Measurements from ENCODE around the gene ZBTB42.
"Not testable (repeated sequence)": the region's sequence is repeated elsewhere in the genome, so short reads cannot be mapped to it uniquely, and the experiment has no call there.

ZBTB42 gene

GRCh38 chr14:104826189-104826860 is 25.4 kb downstream of the ZBTB42 start:
- Histone ChIP-seq H3K27me3 (ENCODE audit: control insufficient read depth, insufficient read depth, low read length) (no peaks in the 10 kb centered on the region), H3K36me3 (ENCODE audit: control insufficient read depth, insufficient read depth, low read length) (no peaks in the 10 kb centered on the region), H3K27ac (no peak overlapping the region), H3K4me1 (no peaks in the 10 kb centered on the region), H3K4me3 (ENCODE audit: low read depth, low read length) (peak overlapping the region; percentile 46), H3K79me2 (no peaks in the 10 kb centered on the region), H3K9me3 (ENCODE audit: control insufficient read depth, low read length) (no peaks in the 10 kb centered on the region), H3K4me2 (ENCODE audit: low read length) (peak overlapping the region; percentile 91), H3K9ac (no peak overlapping the region), H2AFZ (peak overlapping the region; percentile 86)
- TF ChIP-seq CTCF (IDR thresholded peaks at IDR 0.05): peak; percentile 83

DNA sequence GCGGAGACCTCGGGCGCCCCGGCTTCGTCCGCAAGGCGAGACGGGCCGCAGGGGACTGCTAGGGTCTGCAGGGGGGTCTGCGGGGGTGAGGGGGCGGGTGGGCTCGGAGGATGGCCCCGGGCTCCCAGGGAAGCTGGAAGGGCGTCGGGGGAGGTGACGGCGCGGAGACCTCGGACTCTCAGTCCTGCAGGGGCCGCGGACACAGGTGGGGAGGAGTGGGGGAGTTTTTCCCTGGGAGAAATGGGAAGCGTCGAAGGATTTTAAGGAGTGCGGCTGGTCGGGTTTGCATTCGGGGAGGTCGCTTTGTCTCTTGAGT is 25.9 kb downstream of the ZBTB42 start:
- no peaks in the 10 kb centered on the region for H3K79me2 ChIP-seq
- no peaks in the 10 kb centered on the region for H3K9me3 ChIP-seq (ENCODE audit: control insufficient read depth, low read length)
- no peak overlapping the region for H3K27ac ChIP-seq
- peak overlapping the region; percentile 80 for H3K4me2 ChIP-seq (ENCODE audit: low read length)
- no peak for TF ChIP-seq CTCF (IDR thresholded peaks at IDR 0.05)
- H3K27me3 ChIP-seq (ENCODE audit: control insufficient read depth, insufficient read depth, low read length): no peaks in the 10 kb centered on the region
- no peaks in the 10 kb centered on the region for H3K4me1 ChIP-seq
- H3K9ac ChIP-seq: no peak overlapping the region
- peak overlapping the region; percentile 71 for H2AFZ ChIP-seq
- no peaks in the 10 kb centered on the region for H3K36me3 ChIP-seq (ENCODE audit: control insufficient read depth, insufficient read depth, low read length)
- peak overlapping the region; percentile 46 for H3K4me3 ChIP-seq (ENCODE audit: low read depth, low read length)

- no peaks in the 10 kb centered on the region for H3K36me3 ChIP-seq (ENCODE audit: control insufficient read depth, insufficient read depth, low read length)
- TF ChIP-seq CTCF (IDR thresholded peaks at IDR 0.05): peak; percentile 35
- H3K4me2 ChIP-seq (ENCODE audit: low read length): peak overlapping the region; percentile 80
- no peak overlapping the region for H3K9ac ChIP-seq
- peak overlapping the region; percentile 71 for H2AFZ ChIP-seq
- no peak overlapping the region for H3K27ac ChIP-seq
- H3K79me2 ChIP-seq: no peaks in the 10 kb centered on the region
- H3K4me3 ChIP-seq (ENCODE audit: low read depth, low read length): peak overlapping the region; percentile 46
- H3K9me3 ChIP-seq (ENCODE audit: control insufficient read depth, low read length): no peaks in the 10 kb centered on the region
- H3K27me3 ChIP-seq (ENCODE audit: control insufficient read depth, insufficient read depth, low read length): no peaks in the 10 kb centered on the region
- H3K4me1 ChIP-seq: no peaks in the 10 kb centered on the region
Measured at GRCh38 chr14:104827177-104828055, 26.5 kb downstream of the ZBTB42 start.

DNA sequence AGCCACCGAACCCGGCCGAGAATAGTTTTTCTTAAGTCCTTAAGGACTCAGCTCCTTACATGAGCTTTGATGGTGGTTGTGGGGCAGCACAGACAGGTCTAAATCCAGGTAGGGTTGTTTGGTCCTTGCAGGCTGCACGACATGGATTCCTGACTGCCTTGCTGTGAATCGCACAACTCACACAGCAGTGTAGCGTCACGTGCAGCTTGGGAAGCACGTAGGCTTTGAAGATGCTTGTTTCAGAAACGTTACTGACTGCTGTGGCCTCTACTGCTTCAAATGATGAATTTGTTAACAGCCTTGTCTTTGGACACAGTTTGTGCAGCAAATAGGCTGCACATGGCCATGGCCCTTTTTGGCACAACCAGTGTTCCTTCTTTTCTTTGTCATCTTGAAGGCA is 29.9 kb downstream of the ZBTB42 start:
- Histone ChIP-seq H3K79me2 (no peaks in the 10 kb centered on the region), H3K9ac (no peak overlapping the region), H3K27me3 (ENCODE audit: control insufficient read depth, insufficient read depth, low read length) (no peaks in the 10 kb centered on the region), H3K4me3 (ENCODE audit: low read depth, low read length) (no peak overlapping the region), H3K4me1 (no peaks in the 10 kb centered on the region), H3K9me3 (ENCODE audit: control insufficient read depth, low read length) (no peaks in the 10 kb centered on the region), H2AFZ (no peak overlapping the region), H3K36me3 (ENCODE audit: control insufficient read depth, insufficient read depth, low read length) (no peaks in the 10 kb centered on the region), H3K27ac (no peak overlapping the region), H3K4me2 (ENCODE audit: low read length) (no peak overlapping the region)
- no peak for TF ChIP-seq CTCF (IDR thresholded peaks at IDR 0.05)

- not testable (repeated sequence) for H3K36me3 ChIP-seq (ENCODE audit: control insufficient read depth, insufficient read depth, low read length); H2AFZ ChIP-seq; H3K9me3 ChIP-seq (ENCODE audit: control insufficient read depth, low read length); H3K79me2 ChIP-seq; H3K27ac ChIP-seq; H3K4me2 ChIP-seq (ENCODE audit: low read length); H3K9ac ChIP-seq; H3K4me3 ChIP-seq (ENCODE audit: low read depth, low read length); H3K27me3 ChIP-seq (ENCODE audit: control insufficient read depth, insufficient read depth, low read length); H3K4me1 ChIP-seq
Measured at GRCh38 chr14:104836171-104836935, 35.5 kb downstream of the ZBTB42 start.

All from parathyroid adenoma (tissue), 2 donors.